ENCODE data around the gene OSTF1. TPM values are rescaled to one million over a fixed set of nuclear protein-coding genes. Genes with fewer than 3 reads are reported as not detected.

The OSTF1 gene
- total RNA-seq, 1 donor from 2014 or later, result 87.5 TPM

DNA sequence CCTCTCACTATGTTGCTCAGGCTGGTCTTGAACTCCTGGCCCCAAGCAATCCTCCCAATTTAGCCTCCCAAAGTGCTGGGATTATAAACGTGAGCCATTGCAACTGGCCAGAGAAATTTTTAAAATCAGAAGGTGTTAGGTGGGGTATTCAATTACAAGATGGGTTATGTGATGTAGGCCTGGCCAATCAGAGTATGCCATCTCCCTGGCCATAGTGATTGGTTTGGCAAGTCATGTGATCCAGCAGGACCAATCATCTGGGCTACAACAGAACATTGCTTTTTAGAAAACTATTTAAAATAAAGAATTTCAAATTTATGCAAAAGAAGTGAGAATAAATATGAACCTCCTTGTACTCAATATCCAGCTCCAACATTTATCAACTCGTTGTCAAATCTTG lies 22.8 kb upstream of the OSTF1 start:
- Mint-ChIP-seq H3K9me3 (no peaks in the 10 kb centered on the region), H3K4me3 (ENCODE audit: low read depth) (no peak overlapping the region), H3K27ac (no peak overlapping the region), H3K4me1 (ENCODE audit: low read depth) (peaks cover 7% of the 10 kb centered on the region), H3K27me3 (ENCODE audit: low read depth) (no peaks in the 10 kb centered on the region), H3K36me3 (ENCODE audit: low read depth) (peaks cover 20% of the 10 kb centered on the region)
- intact Hi-C loops (cut with micrococcal nuclease), result no loop called here
- no peak for DNase-seq (ENCODE audit: low spot score)

- Mint-ChIP-seq H3K9me3 (no peaks in the 10 kb centered on the region), H3K27me3 (ENCODE audit: low read depth) (no peaks in the 10 kb centered on the region), H3K4me3 (ENCODE audit: low read depth) (no peak overlapping the region), H3K4me1 (ENCODE audit: low read depth) (peaks cover 24% of the 10 kb centered on the region), H3K27ac (no peak overlapping the region), H3K36me3 (ENCODE audit: low read depth) (peaks cover 12% of the 10 kb centered on the region)
- DNase-seq (ENCODE audit: low spot score), result no peak
- intact Hi-C loops (cut with micrococcal nuclease), result no loop called here
Observed at GRCh38 chr9:75067894-75068293, 20.4 kb upstream of the OSTF1 start.

DNA sequence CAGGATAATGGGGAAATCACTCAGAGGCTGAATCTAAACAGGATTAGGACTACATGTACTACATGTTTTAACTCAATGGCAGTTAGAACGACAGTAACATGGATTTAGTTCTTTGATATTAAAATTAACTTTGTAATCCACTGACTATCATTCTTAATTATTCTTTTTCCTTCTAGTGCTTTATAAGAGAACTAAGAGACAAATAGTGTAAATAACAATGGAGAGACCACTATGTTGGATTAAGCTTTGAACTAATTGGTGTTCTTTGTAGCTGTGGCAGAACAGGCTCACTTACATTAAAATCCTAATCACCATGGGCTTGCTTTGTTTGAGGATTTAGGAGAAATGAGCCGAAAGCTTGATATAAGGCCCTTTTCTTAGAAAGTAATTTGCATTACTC lies 19.1 kb upstream of the OSTF1 start:
- no peak for DNase-seq (ENCODE audit: low spot score)
- Mint-ChIP-seq H3K27ac (no peak overlapping the region), H3K9me3 (no peaks in the 10 kb centered on the region), H3K27me3 (ENCODE audit: low read depth) (no peaks in the 10 kb centered on the region), H3K4me1 (ENCODE audit: low read depth) (peaks cover 24% of the 10 kb centered on the region), H3K4me3 (ENCODE audit: low read depth) (no peak overlapping the region), H3K36me3 (ENCODE audit: low read depth) (peaks cover 13% of the 10 kb centered on the region)
- intact Hi-C loops (cut with micrococcal nuclease), result no loop called here

GRCh38 chr9:75071530-75072122 lies 16.7 kb upstream of the OSTF1 start:
- Mint-ChIP-seq H3K4me1 (ENCODE audit: low read depth) (peaks cover 24% of the 10 kb centered on the region), H3K27me3 (ENCODE audit: low read depth) (no peaks in the 10 kb centered on the region), H3K9me3 (no peaks in the 10 kb centered on the region), H3K4me3 (ENCODE audit: low read depth) (no peak overlapping the region), H3K27ac (peak overlapping the region; percentile 55), H3K36me3 (ENCODE audit: low read depth) (peaks cover 8% of the 10 kb centered on the region)
- intact Hi-C loops (cut with micrococcal nuclease), result no loop called here
- DNase-seq (ENCODE audit: low spot score), result peak; percentile 14

DNA sequence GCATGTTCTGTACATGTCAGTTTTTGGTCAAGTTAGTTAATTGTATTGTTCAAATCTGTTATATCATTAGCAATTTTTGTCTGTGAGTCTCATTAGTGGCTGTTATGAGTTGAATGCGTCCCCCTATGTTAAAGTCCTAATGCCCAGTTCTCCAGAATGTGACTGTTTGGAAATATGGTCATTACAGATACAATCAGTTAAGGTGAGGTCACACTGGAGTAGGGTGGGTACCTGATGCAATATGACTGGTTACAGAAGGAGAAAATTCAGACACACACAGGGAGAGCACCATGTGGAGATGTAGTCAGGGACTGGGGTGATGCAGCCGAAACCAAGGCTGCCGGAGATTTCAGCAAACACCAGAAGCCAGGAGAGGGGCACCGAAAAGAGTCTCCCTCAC lies 15.4 kb upstream of the OSTF1 start:
- H3K27me3 Mint-ChIP-seq (ENCODE audit: low read depth), result no peaks in the 10 kb centered on the region
- peaks cover 26% of the 10 kb centered on the region for H3K4me1 Mint-ChIP-seq (ENCODE audit: low read depth)
- H3K36me3 Mint-ChIP-seq (ENCODE audit: low read depth), result peaks cover 7% of the 10 kb centered on the region
- intact Hi-C loops (cut with micrococcal nuclease), result no loop called here
- DNase-seq (ENCODE audit: low spot score), result no peak
- H3K4me3 Mint-ChIP-seq (ENCODE audit: low read depth), result no peak overlapping the region
- no peaks in the 10 kb centered on the region for H3K9me3 Mint-ChIP-seq
- no peak overlapping the region for H3K27ac Mint-ChIP-seq

- intact Hi-C loops (cut with micrococcal nuclease), result no loop called here
Observed at GRCh38 chr9:75081632-75082031, 6.7 kb upstream of the OSTF1 start.

DNA sequence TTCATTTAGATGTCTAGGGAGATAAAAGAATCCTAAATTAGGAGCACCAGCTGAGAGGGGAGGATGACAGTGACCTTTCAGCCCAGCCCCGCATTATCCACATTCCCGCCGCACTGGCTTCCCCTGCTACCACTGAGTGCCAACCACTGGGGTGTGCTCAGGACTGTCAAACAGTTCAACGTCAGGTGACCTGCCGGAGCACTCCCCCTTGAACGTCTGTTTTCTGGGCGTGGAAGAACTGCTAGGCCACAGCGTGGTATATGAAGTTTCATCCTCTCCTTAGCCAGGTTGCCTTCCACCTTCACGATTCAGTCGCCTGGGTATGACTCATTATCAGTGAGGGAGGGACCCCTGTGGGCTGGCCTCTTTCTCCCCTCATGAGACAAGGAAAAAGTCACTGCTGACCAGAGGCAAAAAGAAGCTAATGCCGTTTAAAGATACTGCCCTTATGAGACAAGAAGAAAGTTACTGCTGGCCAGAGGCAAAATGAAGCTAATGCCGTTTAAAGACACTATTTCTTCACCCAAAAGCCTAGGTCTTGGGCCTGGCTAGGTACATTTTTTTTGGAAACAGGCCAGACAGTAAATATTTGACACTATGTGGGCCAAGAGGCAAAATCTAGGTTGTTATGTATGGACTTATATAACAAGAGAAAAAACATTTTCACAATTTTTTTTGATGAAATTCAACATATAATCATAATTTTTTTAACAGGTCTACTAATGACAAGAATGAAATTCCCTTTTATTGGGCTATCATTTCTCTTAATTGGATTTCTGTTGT lies 4.9 kb upstream of the OSTF1 start:
- intact Hi-C loops (cut with micrococcal nuclease), result no loop called here
- no peak for DNase-seq (ENCODE audit: low spot score)
- H3K27ac Mint-ChIP-seq, result peak overlapping the region; percentile 2
- H3K4me3 Mint-ChIP-seq (ENCODE audit: low read depth), result no peak overlapping the region
- H3K9me3 Mint-ChIP-seq, result no peaks in the 10 kb centered on the region
- peaks cover 33% of the 10 kb centered on the region for H3K36me3 Mint-ChIP-seq (ENCODE audit: low read depth)
- H3K27me3 Mint-ChIP-seq (ENCODE audit: low read depth), result no peaks in the 10 kb centered on the region
- H3K4me1 Mint-ChIP-seq (ENCODE audit: low read depth), result peaks cover 29% of the 10 kb centered on the region

More at GRCh38 chr9:75081632-75082031, 6.7 kb upstream of the OSTF1 start:
- H3K27ac Mint-ChIP-seq, result no peak overlapping the region
- H3K27me3 Mint-ChIP-seq (ENCODE audit: low read depth), result no peaks in the 10 kb centered on the region
- H3K9me3 Mint-ChIP-seq, result no peaks in the 10 kb centered on the region
- no peak overlapping the region for H3K4me3 Mint-ChIP-seq (ENCODE audit: low read depth)
- peaks cover 24% of the 10 kb centered on the region for H3K4me1 Mint-ChIP-seq (ENCODE audit: low read depth)
- DNase-seq (ENCODE audit: low spot score), result no peak
- H3K36me3 Mint-ChIP-seq (ENCODE audit: low read depth), result peaks cover 33% of the 10 kb centered on the region

- H3K27ac Mint-ChIP-seq, result no peak overlapping the region
- no peaks in the 10 kb centered on the region for H3K9me3 Mint-ChIP-seq
- peaks cover 35% of the 10 kb centered on the region for H3K36me3 Mint-ChIP-seq (ENCODE audit: low read depth)
- peaks cover 31% of the 10 kb centered on the region for H3K4me1 Mint-ChIP-seq (ENCODE audit: low read depth)
- intact Hi-C loops (cut with micrococcal nuclease), result no loop called here
- no peak overlapping the region for H3K4me3 Mint-ChIP-seq (ENCODE audit: low read depth)
- H3K27me3 Mint-ChIP-seq (ENCODE audit: low read depth), result no peaks in the 10 kb centered on the region
- no peak for DNase-seq (ENCODE audit: low spot score)
Observed at GRCh38 chr9:75084081-75084672, 4.1 kb upstream of the OSTF1 start.

- intact Hi-C loops (cut with micrococcal nuclease), result no loop called here
- Mint-ChIP-seq H3K4me3 (ENCODE audit: low read depth) (no peak overlapping the region), H3K27ac (peak overlapping the region; percentile 71), H3K27me3 (ENCODE audit: low read depth) (no peaks in the 10 kb centered on the region), H3K36me3 (ENCODE audit: low read depth) (peaks cover 28% of the 10 kb centered on the region), H3K4me1 (ENCODE audit: low read depth) (peaks cover 40% of the 10 kb centered on the region), H3K9me3 (no peaks in the 10 kb centered on the region)
- no peak for DNase-seq (ENCODE audit: low spot score)
Observed at GRCh38 chr9:75085640-75086039, 2.7 kb upstream of the OSTF1 start.

DNA sequence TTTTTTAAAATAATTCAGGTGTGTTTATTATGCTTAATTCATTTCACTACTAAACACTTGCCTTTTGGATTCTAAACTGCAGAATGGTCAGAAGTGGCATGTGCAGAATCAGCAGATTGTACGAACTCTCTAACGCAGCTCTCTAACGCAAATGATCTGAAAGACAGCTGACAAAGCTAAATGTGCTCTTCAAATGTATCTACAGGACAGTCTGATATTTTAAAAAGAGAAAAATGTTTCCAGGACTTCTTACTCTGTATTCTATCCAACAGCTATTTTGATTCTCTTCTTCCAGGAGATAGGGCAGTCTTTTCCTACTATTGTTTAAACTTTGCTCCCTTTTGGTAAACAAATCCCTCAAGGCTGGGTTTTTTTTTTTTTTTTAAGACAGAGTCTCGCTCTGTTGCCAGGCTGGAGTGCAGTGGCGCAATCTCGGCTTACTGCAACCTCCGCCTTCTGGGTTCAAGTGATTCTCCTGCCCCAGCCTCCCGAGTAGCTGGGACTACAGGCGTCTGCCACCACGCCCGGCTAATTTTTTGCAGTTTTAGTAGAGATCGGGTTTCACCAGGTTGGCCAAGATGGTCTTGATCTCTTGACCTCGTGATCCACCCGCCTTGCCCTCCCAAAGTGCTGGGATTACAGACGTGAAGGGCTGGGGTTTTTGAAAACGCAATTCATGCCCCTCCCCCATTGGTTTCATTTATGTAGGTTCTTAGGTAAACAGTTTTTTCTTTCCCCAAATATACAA lies 1.6 kb upstream of the OSTF1 start:
- H3K27ac Mint-ChIP-seq, result peak overlapping the region; percentile 93

GRCh38 chr9:75087289-75087823 lies 958 bp upstream of the OSTF1 start:
- H3K36me3 Mint-ChIP-seq (ENCODE audit: low read depth), result peaks cover 31% of the 10 kb centered on the region

More for the DNA sequence above, 1.6 kb upstream of the OSTF1 start:
- H3K4me3 Mint-ChIP-seq (ENCODE audit: low read depth), result peak overlapping the region; percentile 88
- no peak for DNase-seq (ENCODE audit: low spot score)
- H3K4me1 Mint-ChIP-seq (ENCODE audit: low read depth), result peaks cover 48% of the 10 kb centered on the region
- peaks cover 29% of the 10 kb centered on the region for H3K36me3 Mint-ChIP-seq (ENCODE audit: low read depth)
- H3K27me3 Mint-ChIP-seq (ENCODE audit: low read depth), result no peaks in the 10 kb centered on the region
- intact Hi-C loops (cut with micrococcal nuclease), result no loop called here
- H3K9me3 Mint-ChIP-seq, result no peaks in the 10 kb centered on the region

DNA sequence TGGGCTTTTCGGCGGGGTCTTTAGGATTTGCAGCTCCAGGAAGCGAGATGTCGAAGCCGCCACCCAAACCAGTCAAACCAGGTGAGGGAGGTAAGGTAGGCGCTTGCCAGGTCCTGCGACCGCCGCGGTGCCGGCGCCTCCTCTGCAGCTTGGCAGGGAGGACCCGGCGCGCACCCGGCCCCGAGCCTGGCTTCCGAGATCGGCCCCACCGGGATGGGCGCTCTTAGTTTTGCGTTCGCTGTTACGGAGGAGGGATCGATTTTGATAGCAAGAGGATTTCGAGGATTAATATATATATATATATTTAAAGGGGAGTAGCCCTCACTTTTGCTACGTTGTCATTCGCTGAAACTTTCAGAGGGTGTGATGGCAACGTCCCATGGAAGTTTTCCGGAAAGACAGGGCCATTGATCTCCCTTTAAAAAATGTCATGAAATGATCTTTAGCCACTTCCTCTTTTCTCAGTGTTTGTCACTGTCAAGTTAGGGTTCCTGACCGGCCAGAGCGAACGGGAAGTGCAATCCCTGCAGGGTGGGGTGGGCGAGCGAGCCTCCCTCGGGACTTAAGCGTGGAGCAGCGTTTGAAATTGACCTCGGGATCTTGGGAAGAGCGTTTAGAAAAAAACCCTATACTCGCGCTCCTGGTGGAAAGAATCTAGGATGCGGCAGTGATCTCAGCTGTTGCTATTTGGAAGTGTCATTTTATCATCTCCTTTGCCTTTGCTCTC lies 495 bp downstream of the OSTF1 start:
- Mint-ChIP-seq H3K36me3 (ENCODE audit: low read depth) (peaks cover 23% of the 10 kb centered on the region), H3K4me3 (ENCODE audit: low read depth) (peak overlapping the region; percentile 97), H3K9me3 (no peaks in the 10 kb centered on the region), H3K27me3 (ENCODE audit: low read depth) (no peaks in the 10 kb centered on the region), H3K27ac (peak overlapping the region; percentile 94), H3K4me1 (ENCODE audit: low read depth) (peaks cover 65% of the 10 kb centered on the region)
- DNase-seq (ENCODE audit: low spot score), result peak; percentile 13
- intact Hi-C loops (cut with micrococcal nuclease), result loop anchor here (1.0 to 2.0 kb wide), 5 partner anchors 28 to 137 kb away; partner anchors contain the start of genes C9orf40 and CARNMT1

More at GRCh38 chr9:75087289-75087823, 958 bp upstream of the OSTF1 start:
- Mint-ChIP-seq H3K27ac (peak overlapping the region; percentile 93), H3K4me3 (ENCODE audit: low read depth) (peak overlapping the region; percentile 88), H3K4me1 (ENCODE audit: low read depth) (peaks cover 54% of the 10 kb centered on the region), H3K27me3 (ENCODE audit: low read depth) (no peaks in the 10 kb centered on the region), H3K9me3 (no peaks in the 10 kb centered on the region)
- DNase-seq (ENCODE audit: low spot score), result peak; percentile 39
- intact Hi-C loops (cut with micrococcal nuclease), result no loop called here

Data from activated T-helper 2 cell treated with anti-CD3 and anti-CD28 coated beads, Interferon-gamma antibody, Interleukin-2, Interleukin-4, amounts not matched to agents 10 μg/mL and 5 μg/mL and 100 μg/mL, durations not matched to agents 14 hours and 24 hours and 36 hours (primary cell).